HepG2 (cell line): ENCODE measurements around the gene NRL. TPM values are rescaled to one million over a fixed set of nuclear protein-coding genes. Genes with fewer than 3 reads are reported as not detected.

ENCODE experiments used
- CENPX ChIP-seq: sonication (generic); formaldehyde crosslinking; IDR thresholded peaks from 2 replicates; pipeline ENCODE4 v1.9.0; 2021; ENCODE audit warnings: mild to moderate bottlenecking, missing genetic modification reagents, moderate library complexity
- EHMT2 ChIP-seq: fragments of 200-600 bp; sonication (generic); IDR thresholded peaks from 2 replicates; pipeline ENCODE4 v1.7.0; 2017; ENCODE audit warnings: antibody characterized with exemption, low read depth, low read length, borderline replicate concordance
- HOXA7 ChIP-seq: sonication (generic); formaldehyde crosslinking; IDR thresholded peaks from 2 replicates; pipeline ENCODE4 v1.8.1; 2022; ENCODE audit warnings: mild to moderate bottlenecking, missing genetic modification reagents, moderate library complexity
- IRF1 ChIP-seq: sonication (generic); formaldehyde crosslinking; IDR thresholded peaks from 2 replicates; pipeline ENCODE4 v1.4.0; 2020; ENCODE audit warnings: low read depth, mild to moderate bottlenecking, missing genetic modification reagents
- KDM3A ChIP-seq: IDR thresholded peaks from 2 replicates; pipeline ENCODE4 v1.6.1; 2018; ENCODE audit warnings: low read depth, missing compliant biosample characterization
- KDM4B ChIP-seq: sonication (generic); formaldehyde crosslinking; IDR thresholded peaks from 2 replicates; pipeline ENCODE4 v1.4.0; 2020; ENCODE audit warnings: missing genetic modification reagents
- KLF16 ChIP-seq, 2 experiments: sonication (generic) in 1 of 2; formaldehyde crosslinking in 1 of 2; IDR thresholded peaks; 2 replicates each; pipeline versions ENCODE4 v1.6.1 to v1.8.0; 2016 to 2023; ENCODE audit warnings: missing genetic modification reagents in 2 of 2, missing compliant biosample characterization in 1 of 2
- NBN ChIP-seq: fragments of 450-650 bp; conservative IDR thresholded peaks from 2 replicates; pipeline ENCODE4 v1.6.1; 2017
- NFYC ChIP-seq: IDR thresholded peaks from 2 replicates; pipeline ENCODE4 v1.6.1; 2016; ENCODE audit warnings: missing genetic modification reagents, missing compliant biosample characterization
- SMYD3 ChIP-seq: sonication (generic); formaldehyde crosslinking; IDR thresholded peaks from 2 replicates; pipeline ENCODE4 v1.8.1; 2023; ENCODE audit warnings: mild to moderate bottlenecking, missing genetic modification reagents
- SOX13 ChIP-seq, 3 experiments: fragments of 450-650 bp in 1 of 3; sonication (generic) in 1 of 3; formaldehyde crosslinking in 1 of 3; IDR thresholded peaks in 2 of 3; conservative IDR thresholded peaks in 1 of 3; 2 replicates each; pipeline versions ENCODE4 v1.5.0 to v1.6.1; 2016 to 2020; ENCODE audit warnings: antibody characterized with exemption in 1 of 3, mild to moderate bottlenecking in 1 of 3, missing compliant biosample characterization in 1 of 3, missing genetic modification reagents in 1 of 3, moderate library complexity in 1 of 3
- TFAP4 ChIP-seq: sonication (generic); IDR thresholded peaks from 2 replicates; pipeline ENCODE4 v1.6.1; 2016; ENCODE audit warnings: low read depth, borderline replicate concordance
- TFDP1 ChIP-seq: IDR thresholded peaks from 2 replicates; pipeline ENCODE4 v1.6.1; 2016; ENCODE audit warnings: missing compliant biosample characterization, missing genetic modification reagents, borderline replicate concordance
- ZC3H13 ChIP-seq: sonication (generic); formaldehyde crosslinking; IDR thresholded peaks from 2 replicates; pipeline ENCODE4 v1.8.1; 2023; ENCODE audit warnings: mild to moderate bottlenecking, missing genetic modification reagents, moderate library complexity
- ZFP82 ChIP-seq: sonication (generic); formaldehyde crosslinking; IDR thresholded peaks from 2 replicates; pipeline ENCODE4 v1.5.1; 2020; ENCODE audit warnings: mild to moderate bottlenecking, missing genetic modification reagents, borderline replicate concordance
- ZFP91 ChIP-seq: sonication (generic); formaldehyde crosslinking; IDR thresholded peaks from 2 replicates; pipeline ENCODE4 v1.9.0; 2022; ENCODE audit warnings: missing genetic modification reagents, mild to moderate bottlenecking, borderline replicate concordance
- ZNF235 ChIP-seq: sonication (generic); formaldehyde crosslinking; IDR thresholded peaks from 2 replicates; pipeline ENCODE4 v1.8.1; 2023; ENCODE audit warnings: mild to moderate bottlenecking, missing genetic modification reagents, borderline replicate concordance
- ZNF263 ChIP-seq: sonication (generic); formaldehyde crosslinking; IDR thresholded peaks from 2 replicates; pipeline ENCODE4 v1.4.0; 2020; ENCODE audit warnings: missing genetic modification reagents
- ZNF597 ChIP-seq: sonication (generic); formaldehyde crosslinking; IDR thresholded peaks from 2 replicates; pipeline ENCODE4 v1.5.0; 2020; ENCODE audit warnings: missing genetic modification reagents
- ZNF615 ChIP-seq: sonication (generic); formaldehyde crosslinking; IDR thresholded peaks from 2 replicates; pipeline ENCODE4 v1.5.0; 2020; ENCODE audit warnings: mild to moderate bottlenecking, missing genetic modification reagents, borderline replicate concordance
- ZNF713 ChIP-seq: sonication (generic); formaldehyde crosslinking; IDR thresholded peaks from 2 replicates; pipeline ENCODE4 v1.4.0; 2020; ENCODE audit warnings: mild to moderate bottlenecking, missing genetic modification reagents
- ZSCAN5A ChIP-seq: sonication (generic); formaldehyde crosslinking; IDR thresholded peaks from 2 replicates; pipeline ENCODE4 v1.8.0; 2022; ENCODE audit warnings: mild to moderate bottlenecking, missing genetic modification reagents, borderline replicate concordance
- polyA plus RNA-seq, 8 experiments: library from polyadenylated mRNA; depleted of rRNA in 3 of 8; stranded (reverse) in 7 of 8; unstranded in 1 of 8; fragments of >200 nt; fragmentation: Illumina TruSeq in 4 of 8; extraction: Trizol in 4 of 8; gene quantifications; 2 replicates each; pipeline versions ENCODE4 v1.2.1 to v1.2.3, GENCODE V29; 2011 to 2016; ENCODE audit warnings: low read depth in 4 of 8, missing spikeins in 1 of 8, mixed read lengths in 1 of 8; ENCODE audit not compliant: insufficient read depth in 1 of 8
- total RNA-seq, 5 experiments: library from RNA; depleted of rRNA; stranded (reverse); fragments of >200 nt; fragmentation: Illumina TruSeq; extraction: Trizol; gene quantifications; 2 replicates each; pipeline ENCODE4 v1.2.3, GENCODE V29; 2016; ENCODE audit warnings: low read depth in 1 of 5

NRL gene
- total and polyA plus RNA-seq, 2 of the 13 experiments (the other 11 are each of a cell fraction or from before 2014, with no cell fraction given), result 2.5 to 4.7 TPM

GRCh38 chr14:24032727-24033418 is 81.9 kb downstream of the NRL start (continued):
- TF ChIP-seq TFDP1, result no peak
- TF ChIP-seq ZNF597 (CRISPR knock-in tag), result no peak
- no peak for TF ChIP-seq ZNF263 (CRISPR knock-in tag)
- peak; percentile 11; the same call in 1 of the 2 replicates for TF ChIP-seq TFAP4
- TF ChIP-seq ZNF713 (CRISPR knock-in tag), result no peak
- TF ChIP-seq CENPX (CRISPR knock-in tag), result no peak
- no peak for TF ChIP-seq ZSCAN5A (CRISPR knock-in tag)
- no peak for TF ChIP-seq ZNF615 (CRISPR knock-in tag)
- TF ChIP-seq NFYC (CRISPR knock-in tag), result no peak
- no peak for TF ChIP-seq ZFP82 (CRISPR knock-in tag)
- TF ChIP-seq ZC3H13 (CRISPR knock-in tag), result no peak
- no peak for TF ChIP-seq ZNF235 (CRISPR knock-in tag)
- no peak for TF ChIP-seq ZFP91
- TF ChIP-seq EHMT2, result no peak
- TF ChIP-seq KDM4B (CRISPR knock-in tag), result no peak
- TF ChIP-seq HOXA7 (CRISPR knock-in tag), result no peak
- TF ChIP-seq SOX13 (IDR thresholded peaks at IDR 0.05), result no peak; the same call in 1 of the 2 replicates
- peak in 1 of 2 experiments; percentile 39; a peak in 1 of 4 replicates for TF ChIP-seq SOX13 (CRISPR knock-in tag; conservative IDR thresholded peaks at IDR 0.05 in 1 of 2, IDR thresholded peaks at IDR 0.05 in 1 of 2)
- TF ChIP-seq NBN, result no peak
- peak in 1 of 2 experiments; percentile 81; a peak in 2 of 4 replicates for TF ChIP-seq KLF16 (CRISPR knock-in tag; IDR thresholded peaks at IDR 0.05)
- TF ChIP-seq KDM3A (CRISPR knock-in tag), result peak; percentile 61; the same call in 1 of the 2 replicates
- TF ChIP-seq IRF1, result no peak
- no peak for TF ChIP-seq SMYD3 (CRISPR knock-in tag)
